Mesothelial cell of epicardium (in vitro differentiated cells): ENCODE measurements around the gene SYT5. TPM values are rescaled to one million over a fixed set of nuclear protein-coding genes. Genes with fewer than 3 reads are reported as not detected.

Experiments used
- DNase-seq, 2 experiments: peaks; one replicate each; pipeline ENCODE4 v3.0.0; 2021; ENCODE audit warnings: low spot score in 2 of 2; ENCODE audit not compliant: unreplicated experiment in 2 of 2
- H3K27ac Mint-ChIP-seq: 2 replicates; pipeline ENCODE4 v1.8.0; 2021; ENCODE audit warnings: mixed read lengths
- H3K27me3 Mint-ChIP-seq: 2 replicates; pipeline ENCODE4 v1.8.0; 2021; ENCODE audit warnings: low read depth, mixed read lengths
- H3K36me3 Mint-ChIP-seq: 2 replicates; pipeline ENCODE4 v1.8.0; 2021; ENCODE audit warnings: mixed read lengths
- H3K4me1 Mint-ChIP-seq: 2 replicates; pipeline ENCODE4 v1.8.0; 2021; ENCODE audit warnings: mixed read lengths
- H3K4me3 Mint-ChIP-seq: 2 replicates; pipeline ENCODE4 v1.8.0; 2021; ENCODE audit warnings: mild to moderate bottlenecking, moderate library complexity, mixed read lengths
- H3K9me3 Mint-ChIP-seq: 2 replicates; pipeline ENCODE4 v1.8.0; 2021; ENCODE audit warnings: mixed read lengths
- CTCF ChIP-seq: fragments of 200-600 bp; sonication (generic); IDR thresholded peaks from one replicate; pipeline ENCODE4 v1.5.0; 2021; ENCODE audit warnings: antibody characterized with exemption; ENCODE audit not compliant: unreplicated experiment
- total RNA-seq: library from RNA; stranded (reverse); gene quantifications from 3 replicates; pipeline ENCODE4 v1.2.1, GENCODE V29; 2021

SYT5 gene
- total RNA-seq, 1 donor from 2014 or later, result 0.67 TPM

DNA sequence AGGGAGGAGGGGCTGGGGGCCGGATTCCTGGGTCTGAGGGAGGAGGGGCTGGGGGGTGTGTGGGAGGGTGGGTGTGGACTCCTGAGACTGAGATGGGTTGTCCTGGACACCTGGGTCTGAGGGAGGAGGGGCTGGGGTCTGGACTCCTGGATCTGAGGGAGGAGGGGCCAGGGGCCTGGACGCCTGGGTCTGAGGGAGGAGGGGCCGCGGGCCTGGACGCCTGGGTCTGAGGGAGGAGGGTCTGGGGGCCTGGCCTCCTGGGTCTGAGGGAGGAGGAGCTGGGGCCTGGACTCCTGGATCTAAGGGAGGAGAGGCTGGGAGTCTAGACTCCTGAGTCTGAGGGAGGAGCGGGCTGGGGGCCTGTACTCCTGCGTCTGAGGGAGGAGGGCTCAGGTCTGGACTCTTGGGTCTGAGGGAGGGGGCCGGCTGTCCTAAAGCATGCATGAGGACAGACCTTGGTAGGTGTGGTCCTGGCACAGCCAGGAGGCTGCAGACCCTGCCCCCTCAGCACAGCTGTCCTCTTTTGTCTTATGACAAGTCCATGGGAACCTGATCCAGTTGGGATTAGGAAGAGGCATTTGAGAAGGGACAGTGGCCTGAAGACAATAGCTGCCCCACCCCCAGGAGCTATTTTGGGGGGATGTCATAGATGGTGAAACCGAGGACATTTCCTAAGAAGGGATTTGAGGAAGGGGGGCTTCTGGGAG lies 32.4 kb downstream of the SYT5 start:
- TF ChIP-seq CTCF, result no peak
- peaks cover 6% of the 10 kb centered on the region for H3K9me3 Mint-ChIP-seq
- H3K36me3 Mint-ChIP-seq, result no peaks in the 10 kb centered on the region
- H3K4me1 Mint-ChIP-seq, result peaks cover 31% of the 10 kb centered on the region
- DNase-seq, result no peak
- H3K27ac Mint-ChIP-seq, result no peak overlapping the region
- no peak overlapping the region for H3K4me3 Mint-ChIP-seq
- H3K27me3 Mint-ChIP-seq, result peaks cover 70% of the 10 kb centered on the region

GRCh38 chr19:55146705-55147273 lies 33.3 kb downstream of the SYT5 start:
- H3K4me1 Mint-ChIP-seq, result peaks cover 31% of the 10 kb centered on the region
- no peaks in the 10 kb centered on the region for H3K36me3 Mint-ChIP-seq
- H3K4me3 Mint-ChIP-seq, result peak overlapping the region; percentile 58
- H3K27ac Mint-ChIP-seq, result no peak overlapping the region
- peak in 1 of 2 experiments; percentile 51 for DNase-seq
- peaks cover 72% of the 10 kb centered on the region for H3K27me3 Mint-ChIP-seq
- TF ChIP-seq CTCF, result no peak
- no peaks in the 10 kb centered on the region for H3K9me3 Mint-ChIP-seq

DNA sequence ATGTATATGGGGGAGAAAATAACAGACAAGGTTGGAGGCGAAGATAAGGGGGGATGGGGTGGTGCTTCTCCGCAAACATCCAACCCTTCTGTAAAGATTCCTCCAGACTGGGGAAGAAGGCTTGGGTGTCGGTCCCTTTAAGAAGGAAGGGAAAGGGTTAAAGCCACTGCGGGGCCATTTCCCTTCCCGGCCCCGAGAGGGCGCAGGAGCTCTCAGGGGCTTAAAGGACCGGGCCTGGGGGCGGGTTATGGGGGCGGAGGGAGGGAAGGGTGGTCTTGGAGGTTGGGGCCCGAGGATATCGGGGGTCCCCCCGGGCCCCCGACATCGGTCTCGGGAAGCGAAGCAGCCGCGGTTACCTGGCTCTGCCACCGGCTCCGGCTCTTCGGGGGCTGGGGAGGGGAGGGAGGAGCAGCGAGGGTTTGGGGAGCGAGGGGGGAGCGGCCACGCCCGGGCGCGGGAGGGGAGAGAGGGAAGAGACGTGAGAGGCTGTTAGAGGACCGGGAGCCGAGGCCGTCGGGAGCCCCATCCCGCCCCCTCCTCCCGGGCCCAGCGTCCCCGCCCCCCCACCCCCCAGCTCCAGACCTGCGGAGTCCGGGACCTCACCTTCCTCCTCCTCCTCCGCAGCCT lies 33.9 kb downstream of the SYT5 start:
- H3K4me3 Mint-ChIP-seq, result peak overlapping the region; percentile 39
- no peak overlapping the region for H3K27ac Mint-ChIP-seq
- TF ChIP-seq CTCF, result peak; percentile 42
- H3K27me3 Mint-ChIP-seq, result peaks cover 73% of the 10 kb centered on the region
- no peaks in the 10 kb centered on the region for H3K9me3 Mint-ChIP-seq
- no peaks in the 10 kb centered on the region for H3K36me3 Mint-ChIP-seq
- no peak for DNase-seq
- H3K4me1 Mint-ChIP-seq, result peaks cover 28% of the 10 kb centered on the region

GRCh38 chr19:55145232-55145631 lies 34.9 kb downstream of the SYT5 start:
- H3K4me1 Mint-ChIP-seq, result peaks cover 23% of the 10 kb centered on the region
- H3K27ac Mint-ChIP-seq, result no peak overlapping the region
- H3K27me3 Mint-ChIP-seq, result peaks cover 67% of the 10 kb centered on the region
- TF ChIP-seq CTCF, result no peak
- H3K9me3 Mint-ChIP-seq, result no peaks in the 10 kb centered on the region
- DNase-seq, result no peak
- H3K36me3 Mint-ChIP-seq, result no peaks in the 10 kb centered on the region
- H3K4me3 Mint-ChIP-seq, result peak overlapping the region; percentile 18

DNA sequence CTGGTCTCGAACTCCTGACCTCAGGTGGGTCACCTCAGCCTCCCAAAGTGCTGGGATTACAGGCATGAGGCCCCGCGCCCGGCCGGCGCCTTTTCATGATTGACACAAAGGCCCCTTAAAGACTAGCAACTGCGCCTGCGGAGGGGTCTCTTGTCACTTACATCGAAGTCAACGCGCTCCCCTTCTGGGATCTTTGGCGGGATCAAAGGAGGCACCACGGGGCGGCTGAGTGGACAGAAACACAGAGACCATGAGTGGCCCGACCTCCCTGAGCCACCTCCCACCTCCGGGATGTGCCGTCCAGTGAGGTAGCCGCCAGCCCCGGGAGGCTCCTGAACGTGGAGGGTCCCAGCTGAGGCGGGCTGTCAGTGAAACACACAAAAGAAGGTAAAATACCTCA lies 38.4 kb downstream of the SYT5 start:
- no peak overlapping the region for H3K27ac Mint-ChIP-seq
- peaks cover 6% of the 10 kb centered on the region for H3K4me1 Mint-ChIP-seq
- peaks cover 37% of the 10 kb centered on the region for H3K27me3 Mint-ChIP-seq
- H3K4me3 Mint-ChIP-seq, result no peak overlapping the region
- TF ChIP-seq CTCF, result no peak
- DNase-seq, result no peak
- no peaks in the 10 kb centered on the region for H3K36me3 Mint-ChIP-seq
- H3K9me3 Mint-ChIP-seq, result no peaks in the 10 kb centered on the region
